ENCODE measurements around the gene IFNL3.
"Not testable (repeated sequence)": the region's sequence is repeated elsewhere in the genome, so short reads cannot be mapped to it uniquely, and the experiment has no call there.

The IFNL3 gene

GRCh38 chr19:39244410-39245100 lies at the start of gene IFNL3:
Gene IFNL3 (minus strand): TSS chr19:39245006. CDS start chr19:39244967, 39 bp downstream.
- not testable (repeated sequence) for H4K20me1 ChIP-seq (ENCODE audit: insufficient read depth, low read length); H3K4me3 ChIP-seq (ENCODE audit: low read length)

GRCh38 chr19:39293394-39293793 lies 48.6 kb upstream of the IFNL3 start:
- no peak overlapping the region for H3K4me3 ChIP-seq (ENCODE audit: low read length)
- no peaks in the 10 kb centered on the region for H3K79me2 ChIP-seq (ENCODE audit: low read length)
- no peaks in the 10 kb centered on the region for H3K27me3 ChIP-seq (ENCODE audit: low read depth, low read length)
- H4K20me1 ChIP-seq (ENCODE audit: insufficient read depth, low read length): no peaks in the 10 kb centered on the region
- H3K9ac ChIP-seq (ENCODE audit: low read length): no peak overlapping the region
- H3K36me3 ChIP-seq (replicated peaks; ENCODE audit: low read depth, low read length): peaks cover 4% of the 10 kb centered on the region
- H3K4me2 ChIP-seq (ENCODE audit: low read length): no peak overlapping the region
- H3K9me3 ChIP-seq (ENCODE audit: insufficient read depth, low read length): peaks cover 18% of the 10 kb centered on the region
- no peak for TF ChIP-seq CTCF (IDR thresholded peaks at IDR 0.05; ENCODE audit: low read depth, low read length)
- TF ChIP-seq EZH2phosphoT487 (IDR thresholded peaks at IDR 0.05; ENCODE audit: low read depth): no peak
- no peak overlapping the region for H3K27ac ChIP-seq (ENCODE audit: low read length)
- peaks cover 10% of the 10 kb centered on the region for H3K4me1 ChIP-seq (ENCODE audit: low read length)
- H2AFZ ChIP-seq (ENCODE audit: low read depth, low read length): no peak overlapping the region

More at GRCh38 chr19:39244410-39245100, at the start of gene IFNL3:
- not testable (repeated sequence) for H3K4me2 ChIP-seq (ENCODE audit: low read length); H2AFZ ChIP-seq (ENCODE audit: low read depth, low read length); H3K36me3 ChIP-seq (replicated peaks; ENCODE audit: low read depth, low read length); H3K9me3 ChIP-seq (ENCODE audit: insufficient read depth, low read length); H3K79me2 ChIP-seq (ENCODE audit: low read length); H3K9ac ChIP-seq (ENCODE audit: low read length); H3K4me1 ChIP-seq (ENCODE audit: low read length); H3K27ac ChIP-seq (ENCODE audit: low read length); H3K27me3 ChIP-seq (ENCODE audit: low read depth, low read length)

GRCh38 chr19:39284032-39284431 lies 39.2 kb upstream of the IFNL3 start:
- H3K9ac ChIP-seq (ENCODE audit: low read length): no peak overlapping the region
- no peak overlapping the region for H3K27ac ChIP-seq (ENCODE audit: low read length)
- H3K4me3 ChIP-seq (ENCODE audit: low read length): no peak overlapping the region
- H3K4me1 ChIP-seq (ENCODE audit: low read length): peaks cover 13% of the 10 kb centered on the region
- no peaks in the 10 kb centered on the region for H3K79me2 ChIP-seq (ENCODE audit: low read length)
- H3K36me3 ChIP-seq (replicated peaks; ENCODE audit: low read depth, low read length): peaks cover 5% of the 10 kb centered on the region
- no peak overlapping the region for H3K4me2 ChIP-seq (ENCODE audit: low read length)
- H3K9me3 ChIP-seq (ENCODE audit: insufficient read depth, low read length): peaks cover 20% of the 10 kb centered on the region; the same call in 1 of the 2 replicates
- no peaks in the 10 kb centered on the region for H4K20me1 ChIP-seq (ENCODE audit: insufficient read depth, low read length)
- TF ChIP-seq CTCF (IDR thresholded peaks at IDR 0.05; ENCODE audit: low read depth, low read length) (no peak), EZH2phosphoT487 (IDR thresholded peaks at IDR 0.05; ENCODE audit: low read depth) (no peak)
- H2AFZ ChIP-seq (ENCODE audit: low read depth, low read length): no peak overlapping the region
- H3K27me3 ChIP-seq (ENCODE audit: low read depth, low read length): no peaks in the 10 kb centered on the region

- H3K4me1 ChIP-seq (ENCODE audit: low read length): peaks cover 4% of the 10 kb centered on the region
- H3K27ac ChIP-seq (ENCODE audit: low read length): no peak overlapping the region
- H3K79me2 ChIP-seq (ENCODE audit: low read length): no peaks in the 10 kb centered on the region
- H3K4me2 ChIP-seq (ENCODE audit: low read length): no peak overlapping the region
- H3K27me3 ChIP-seq (ENCODE audit: low read depth, low read length): no peaks in the 10 kb centered on the region
- H3K36me3 ChIP-seq (replicated peaks; ENCODE audit: low read depth, low read length): peaks cover 3% of the 10 kb centered on the region
- H4K20me1 ChIP-seq (ENCODE audit: insufficient read depth, low read length): no peaks in the 10 kb centered on the region
- no peak overlapping the region for H3K9ac ChIP-seq (ENCODE audit: low read length)
- no peak overlapping the region for H3K4me3 ChIP-seq (ENCODE audit: low read length)
- TF ChIP-seq EZH2phosphoT487 (IDR thresholded peaks at IDR 0.05; ENCODE audit: low read depth) (no peak), CTCF (IDR thresholded peaks at IDR 0.05; ENCODE audit: low read depth, low read length) (no peak)
- no peak overlapping the region for H2AFZ ChIP-seq (ENCODE audit: low read depth, low read length)
- peaks cover 17% of the 10 kb centered on the region; the same call in 1 of the 2 replicates for H3K9me3 ChIP-seq (ENCODE audit: insufficient read depth, low read length)
These were observed 37.2 kb upstream of the IFNL3 start for GRCh38 chr19:39282021-39282420.

All from OCI-LY3 (cell line).